Duodenal mucosa (tissue), 2 donors: ENCODE results near the gene NUDT21.

ENCODE experiments used
- H3K27ac ChIP-seq: one replicate; pipeline ENCODE4 v1.7.0; 2013; ENCODE audit warnings: low read depth, low read length
- H3K27me3 ChIP-seq, 2 donors: one replicate each; pipeline ENCODE4 v1.7.0; 2013; ENCODE audit warnings: low read length in 2 of 2, control low read depth in 1 of 2; ENCODE audit not compliant: insufficient read depth in 2 of 2, control insufficient read depth in 1 of 2
- H3K36me3 ChIP-seq, 2 donors: one replicate each; pipeline ENCODE4 v1.7.0; 2013; ENCODE audit warnings: low read length in 2 of 2, control low read depth in 1 of 2; ENCODE audit not compliant: insufficient read depth in 2 of 2, control insufficient read depth in 1 of 2
- H3K4me1 ChIP-seq, 2 donors: one replicate each; pipeline ENCODE4 v1.7.0; 2013; ENCODE audit warnings: low read length in 2 of 2, control low read depth in 1 of 2; ENCODE audit not compliant: insufficient read depth in 2 of 2, control insufficient read depth in 1 of 2
- H3K4me3 ChIP-seq, 2 donors: one replicate each; pipeline ENCODE4 v1.7.0; 2013; ENCODE audit warnings: low read length in 2 of 2, low read depth in 1 of 2
- H3K9ac ChIP-seq, 2 donors: one replicate each; pipeline ENCODE4 v1.7.0; 2013; ENCODE audit warnings: low read length in 2 of 2, low read depth in 1 of 2
- H3K9me3 ChIP-seq, 2 donors: one replicate each; pipeline ENCODE4 v1.7.0; 2013; ENCODE audit warnings: low read length in 2 of 2, control low read depth in 1 of 2; ENCODE audit not compliant: control insufficient read depth in 1 of 2

The NUDT21 gene

GRCh38 chr16:56436258-56436657, 14.9 kb downstream of the NUDT21 start:
- no peak overlapping the region for H3K9ac ChIP-seq
- H3K4me1 ChIP-seq: no peaks in the 10 kb centered on the region
- H3K36me3 ChIP-seq: peaks cover 26 to 65% of the 10 kb centered on the region in 2 donors
- no peak overlapping the region for H3K27ac ChIP-seq
- no peaks in the 10 kb centered on the region for H3K9me3 ChIP-seq
- H3K27me3 ChIP-seq: no peaks in the 10 kb centered on the region
- no peak overlapping the region for H3K4me3 ChIP-seq

DNA sequence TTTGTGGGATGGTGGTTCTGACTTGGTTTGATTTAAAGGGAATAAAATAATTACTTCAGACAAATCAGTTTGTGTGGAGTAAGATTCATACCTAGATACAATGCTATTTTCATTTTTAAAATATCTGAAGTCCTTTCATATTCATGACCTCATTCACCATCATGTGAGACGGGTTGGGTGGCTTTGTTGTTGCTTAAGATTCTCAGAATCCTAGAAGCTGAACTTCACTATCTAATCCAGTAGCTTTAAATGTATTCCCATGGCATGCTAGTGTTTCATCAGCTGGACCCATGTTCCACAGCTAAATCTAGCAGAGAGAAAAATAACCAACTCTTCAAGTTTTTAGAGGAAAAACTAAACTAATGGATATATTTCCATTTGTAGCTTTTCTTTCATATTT, 23.0 kb downstream of the NUDT21 start:
- Histone ChIP-seq H3K9ac (no peak overlapping the region), H3K36me3 (peaks cover 5 to 18% of the 10 kb centered on the region in 2 donors), H3K27me3 (no peaks in the 10 kb centered on the region), H3K4me1 (peaks cover 8 to 10% of the 10 kb centered on the region in 2 donors), H3K9me3 (no peaks in the 10 kb centered on the region), H3K27ac (no peak overlapping the region), H3K4me3 (no peak overlapping the region)

GRCh38 chr16:56426585-56426984, 24.5 kb downstream of the NUDT21 start:
- H3K9me3 ChIP-seq: no peaks in the 10 kb centered on the region
- H3K27ac ChIP-seq: no peak overlapping the region
- H3K4me1 ChIP-seq: peaks cover 22 to 23% of the 10 kb centered on the region in 2 donors
- no peak overlapping the region for H3K9ac ChIP-seq
- peaks cover 0 to 12% of the 10 kb centered on the region in 2 donors for H3K36me3 ChIP-seq
- no peak overlapping the region for H3K4me3 ChIP-seq
- no peaks in the 10 kb centered on the region for H3K27me3 ChIP-seq

DNA sequence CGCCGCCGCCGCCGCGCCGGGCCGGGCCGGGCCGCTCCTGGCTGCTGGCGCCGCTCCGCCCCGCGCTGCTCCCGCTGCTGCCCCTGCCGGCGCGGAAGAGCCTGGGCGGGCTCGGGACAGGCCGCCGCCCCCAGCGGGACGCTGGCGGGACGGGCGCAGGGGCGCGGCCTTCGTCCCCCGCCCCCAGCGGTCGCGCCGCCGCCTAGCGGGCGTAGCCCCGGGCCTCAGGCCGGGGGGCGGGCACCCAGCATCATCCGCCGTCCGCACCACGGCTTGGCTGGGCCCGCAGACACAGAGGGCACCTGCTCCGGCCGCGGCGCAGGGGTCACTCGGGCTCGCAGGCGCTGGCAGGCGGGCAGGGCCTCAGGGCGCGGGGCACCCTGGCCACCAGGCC, 25.7 kb downstream of the NUDT21 start, which contains the start of gene AMFR:
Gene AMFR, minus strand, starts transcription at position 107 of the 394 bp plus-strand sequence. CDS start 218 bp downstream, outside the sequence.
- no peaks in the 10 kb centered on the region for H3K27me3 ChIP-seq
- peak within 1 kb of the TSS; percentile 61 to 73 for H3K9ac ChIP-seq
- H3K36me3 ChIP-seq: peaks cover 0 to 4% of the 10 kb centered on the region in 2 donors
- no peaks in the 10 kb centered on the region for H3K9me3 ChIP-seq
- H3K27ac ChIP-seq: peak within 1 kb of the TSS; percentile 39
- H3K4me1 ChIP-seq: peaks cover 22 to 27% of the 10 kb centered on the region in 2 donors
- peak within 1 kb of the TSS; percentile 74 to 79 for H3K4me3 ChIP-seq

GRCh38 chr16:56424791-56425438, 26.2 kb downstream of the NUDT21 start:
- Histone ChIP-seq H3K27ac (peak overlapping the region; percentile 39), H3K27me3 (no peaks in the 10 kb centered on the region), H3K36me3 (peaks cover 0 to 4% of the 10 kb centered on the region in 2 donors), H3K9me3 (no peaks in the 10 kb centered on the region), H3K9ac (peak overlapping the region; percentile 34 to 73), H3K4me1 (peaks cover 22 to 27% of the 10 kb centered on the region in 2 donors), H3K4me3 (peak overlapping the region; percentile 74 to 79)

- Histone ChIP-seq H3K36me3 (peaks cover 0 to 4% of the 10 kb centered on the region in 2 donors), H3K4me1 (peaks cover 22 to 27% of the 10 kb centered on the region in 2 donors), H3K27ac (no peak overlapping the region), H3K9me3 (no peaks in the 10 kb centered on the region), H3K9ac (peak overlapping the region; percentile 61 to 73), H3K27me3 (no peaks in the 10 kb centered on the region), H3K4me3 (peak overlapping the region; percentile 74 to 79)
Measured at GRCh38 chr16:56424404-56424764, 26.7 kb downstream of the NUDT21 start.

GRCh38 chr16:56423584-56424403, 27.3 kb downstream of the NUDT21 start:
- Histone ChIP-seq H3K9ac (peak overlapping the region; percentile 61 to 73), H3K9me3 (no peaks in the 10 kb centered on the region), H3K27ac (no peak overlapping the region), H3K4me1 (peaks cover 22 to 27% of the 10 kb centered on the region in 2 donors), H3K27me3 (no peaks in the 10 kb centered on the region), H3K4me3 (peak overlapping the region; percentile 74 to 79), H3K36me3 (peaks cover 0 to 3% of the 10 kb centered on the region in 2 donors)

GRCh38 chr16:56422896-56423441, 28.2 kb downstream of the NUDT21 start:
- Histone ChIP-seq H3K4me3 (peak overlapping the region in 1 of 2 donors; percentile 79), H3K27me3 (no peaks in the 10 kb centered on the region), H3K9ac (peak overlapping the region in 1 of 2 donors; percentile 73), H3K27ac (no peak overlapping the region), H3K4me1 (peaks cover 22 to 27% of the 10 kb centered on the region in 2 donors), H3K9me3 (no peaks in the 10 kb centered on the region), H3K36me3 (no peaks in the 10 kb centered on the region)

- Histone ChIP-seq H3K4me3 (no peak overlapping the region), H3K9me3 (no peaks in the 10 kb centered on the region), H3K27ac (no peak overlapping the region), H3K9ac (peak overlapping the region in 1 of 2 donors; percentile 16), H3K36me3 (no peaks in the 10 kb centered on the region), H3K27me3 (no peaks in the 10 kb centered on the region), H3K4me1 (peaks cover 22 to 27% of the 10 kb centered on the region in 2 donors)
Measured at GRCh38 chr16:56421976-56422669, 29.0 kb downstream of the NUDT21 start.
